Stimulated activated CD4-positive, alpha-beta T cell treated with anti-CD3 and anti-CD28 coated beads, Interleukin-15, amount 100 ng/mL, for 24 hours (primary cell): ENCODE results near the gene CSF3R.
A peak's percentile ranks its signal among the peaks of the same experiment; 100 is the strongest.
"Not testable (repeated sequence)": the region's sequence is repeated elsewhere in the genome, so short reads cannot be mapped to it uniquely, and the experiment has no call there.

Experiments used
- DNase-seq: peaks from one replicate; pipeline ENCODE4 v3.0.0-alpha.2; 2020

The CSF3R gene

DNA sequence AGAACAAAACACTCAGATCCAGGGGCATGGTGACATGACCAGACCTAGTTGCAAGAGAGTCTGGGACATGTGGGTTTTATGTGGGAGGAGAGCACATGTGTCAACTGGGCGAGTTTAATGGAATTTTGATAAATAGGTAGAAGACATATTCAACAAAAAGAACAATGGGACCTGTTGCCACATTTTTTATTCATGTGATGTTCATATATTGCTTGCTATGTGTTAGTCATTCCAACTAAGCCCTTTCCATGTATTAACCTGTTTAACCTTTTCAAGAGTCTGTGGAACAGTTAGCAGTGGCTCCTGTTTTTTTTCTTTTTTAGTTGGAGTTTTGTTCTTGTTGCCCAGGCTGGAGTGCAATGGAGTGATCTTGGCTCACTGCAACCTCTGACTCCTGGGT, 30.1 kb upstream of the CSF3R start:
- DNase-seq: no peak

DNA sequence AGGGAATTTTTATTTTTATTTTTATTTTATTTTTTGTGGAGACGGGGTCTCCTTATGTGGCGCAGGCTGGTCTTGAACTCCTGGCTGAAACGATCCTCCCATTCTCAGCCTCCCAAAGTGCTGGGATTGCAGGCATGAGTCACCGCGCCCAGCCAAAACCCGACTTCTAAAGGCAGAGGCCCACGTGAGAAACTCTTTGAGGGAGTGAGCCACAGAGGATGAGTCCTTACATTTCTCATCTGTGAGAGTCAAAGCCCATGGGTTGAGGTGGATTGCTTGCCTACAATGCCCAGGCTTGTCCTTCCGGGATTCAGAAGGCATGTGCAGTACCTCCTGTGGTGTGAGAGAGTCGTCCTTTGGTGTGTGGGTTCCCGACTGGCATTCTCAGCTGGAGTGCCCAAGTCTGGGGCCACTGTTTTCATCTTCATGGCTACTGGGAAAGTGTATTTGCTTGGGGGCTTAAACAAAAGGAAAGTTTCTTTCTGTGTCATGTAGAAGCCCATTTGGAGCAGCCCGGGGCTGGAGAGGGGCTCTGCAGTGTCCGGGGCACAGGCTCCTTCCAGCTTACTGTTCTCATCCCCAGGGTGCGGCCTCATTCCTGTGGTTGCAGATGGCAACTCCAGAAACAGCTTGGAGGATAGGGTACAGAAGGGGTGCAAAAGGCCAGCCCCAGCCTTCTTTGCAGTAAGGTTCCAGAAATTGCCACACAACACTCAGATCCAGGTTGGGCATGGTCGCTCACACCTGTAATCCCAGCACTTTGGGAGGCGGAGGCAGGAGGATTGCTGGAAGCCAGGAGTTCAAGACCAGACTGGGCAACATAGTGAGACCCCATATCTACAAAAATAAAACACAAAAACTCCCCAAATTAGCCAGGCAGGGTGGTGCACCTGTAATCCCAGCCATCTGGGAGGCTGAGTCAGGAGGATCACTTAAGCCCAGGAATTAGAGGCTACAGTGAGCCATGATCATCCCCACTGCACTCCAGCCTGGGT, 29.4 kb upstream of the CSF3R start:
- DNase-seq: no peak

GRCh38 chr1:36511220-36511619, 28.5 kb upstream of the CSF3R start:
- DNase-seq: not testable (repeated sequence)

- DNase-seq: no peak
Observed at GRCh38 chr1:36510418-36510817, 27.7 kb upstream of the CSF3R start.

- DNase-seq: no peak
Observed at GRCh38 chr1:36508257-36508656, 25.5 kb upstream of the CSF3R start.

DNA sequence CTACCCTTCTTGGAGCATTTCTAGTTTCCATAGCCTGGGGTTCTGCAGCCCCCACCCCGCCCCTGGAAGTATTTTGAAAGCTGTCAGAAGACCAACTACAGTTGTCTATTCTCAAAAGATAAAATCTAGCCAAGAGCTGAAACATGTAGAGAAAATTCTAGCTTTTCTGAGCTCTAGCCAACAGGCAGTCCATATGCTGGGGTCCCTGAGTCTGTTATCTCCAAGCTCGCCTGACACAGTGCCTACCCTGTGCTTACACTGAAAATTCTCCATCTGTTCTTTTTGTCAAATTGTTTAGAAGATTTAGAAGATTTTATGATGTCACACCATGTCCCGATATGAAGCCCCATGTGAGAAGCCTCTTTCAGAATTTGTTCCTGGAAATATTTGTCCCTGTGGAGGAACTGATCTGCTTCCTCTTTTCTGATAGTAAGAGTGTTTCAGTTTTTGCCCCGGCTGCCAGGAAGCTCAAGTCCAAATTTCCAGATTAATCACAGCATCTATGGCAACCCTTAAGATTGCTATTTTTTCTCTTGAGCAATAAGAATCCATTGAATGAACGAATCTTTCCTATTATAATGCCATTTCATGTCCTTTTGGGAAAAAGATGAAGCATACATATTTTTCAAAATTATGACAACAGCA, 23.7 kb upstream of the CSF3R start:
- DNase-seq: no peak

DNA sequence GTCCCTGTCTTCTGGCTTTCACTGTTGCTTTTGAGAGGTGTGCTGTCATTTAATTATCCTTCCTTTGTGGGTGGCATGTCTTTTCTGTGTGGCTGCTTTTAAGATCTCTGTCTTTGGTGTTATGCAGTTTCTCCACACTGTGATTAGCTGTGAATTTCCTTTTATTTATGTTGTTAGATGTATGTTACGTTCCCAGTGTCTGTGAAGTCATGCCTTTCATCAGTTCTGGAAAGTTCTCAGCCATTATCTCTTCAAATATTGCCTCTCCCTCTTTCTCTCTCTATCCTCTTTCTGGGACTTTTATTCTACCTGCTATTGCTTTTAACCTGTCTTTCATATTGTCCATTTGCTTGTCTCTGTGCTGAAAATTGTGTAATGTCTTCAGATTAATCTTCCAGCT, 21.0 kb upstream of the CSF3R start:
- no peak for DNase-seq

DNA sequence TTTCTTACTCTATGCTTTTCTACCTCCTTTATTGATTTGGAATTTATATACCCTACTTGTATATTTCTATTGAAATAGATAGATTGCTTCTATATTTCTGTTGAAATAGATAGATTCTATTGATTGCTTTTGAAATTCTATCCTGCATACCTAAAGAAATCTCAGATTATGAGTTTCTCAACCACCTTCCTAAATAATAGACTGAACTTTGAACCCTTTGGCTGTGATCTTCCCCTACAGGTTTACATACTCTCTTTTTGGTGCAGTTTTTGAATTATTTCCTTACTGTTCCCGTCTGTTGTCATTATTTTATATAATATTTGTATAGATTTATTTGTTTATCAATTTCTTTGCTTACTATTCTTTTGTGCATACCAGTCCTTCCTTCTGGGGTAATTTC, 20.4 kb upstream of the CSF3R start:
- DNase-seq: no peak

GRCh38 chr1:36502616-36503015, 19.9 kb upstream of the CSF3R start:
- no peak for DNase-seq

DNA sequence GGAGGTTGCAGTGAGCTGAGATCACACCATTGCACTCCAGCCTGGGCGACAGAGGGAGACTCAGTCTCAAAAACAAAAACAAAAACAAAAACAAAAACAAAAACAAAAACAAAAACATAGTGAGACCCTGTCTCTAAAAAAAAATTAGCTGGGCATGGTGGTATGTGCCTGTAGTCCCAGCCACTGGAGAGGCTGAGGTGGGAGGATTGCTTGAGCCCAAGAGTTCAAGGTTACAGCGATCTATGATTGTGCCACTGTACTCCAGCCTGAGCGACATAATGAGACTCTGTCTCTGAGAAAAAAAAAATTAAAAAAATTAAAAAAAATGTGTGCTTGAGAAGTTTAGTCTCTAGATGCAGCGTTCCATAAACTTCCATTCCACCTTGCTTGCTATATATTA, 19.2 kb upstream of the CSF3R start:
- DNase-seq: not testable (repeated sequence)

- no peak for DNase-seq
Observed at GRCh38 chr1:36497207-36497606, 14.5 kb upstream of the CSF3R start.

GRCh38 chr1:36494971-36495370, 12.3 kb upstream of the CSF3R start:
- no peak for DNase-seq

GRCh38 chr1:36493524-36493923, 10.8 kb upstream of the CSF3R start:
- no peak for DNase-seq

DNA sequence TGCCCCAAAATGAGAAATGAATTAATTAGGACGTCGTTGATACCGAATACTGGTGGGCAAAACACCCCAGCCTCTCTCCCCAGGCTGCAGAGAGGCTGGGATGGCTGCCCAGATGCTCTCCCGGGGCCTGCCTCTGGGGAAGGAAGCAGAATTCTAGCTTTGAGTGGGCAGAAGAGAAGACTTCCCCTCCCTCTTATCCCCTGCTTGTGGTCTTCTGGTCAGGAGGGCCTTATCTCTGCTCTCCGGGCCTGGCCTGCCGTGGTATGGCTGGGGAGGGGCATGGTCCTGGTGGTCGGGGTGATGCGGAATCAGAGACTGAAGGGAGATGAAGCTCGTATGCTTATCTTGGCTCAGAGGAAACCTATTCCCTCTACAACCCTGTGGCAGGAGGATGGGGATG, 9.8 kb upstream of the CSF3R start:
- DNase-seq: no peak

- not testable (repeated sequence) for DNase-seq
Observed at GRCh38 chr1:36489258-36490051, 6.7 kb upstream of the CSF3R start.

GRCh38 chr1:36487906-36488305, 5.2 kb upstream of the CSF3R start:
- no peak for DNase-seq

DNA sequence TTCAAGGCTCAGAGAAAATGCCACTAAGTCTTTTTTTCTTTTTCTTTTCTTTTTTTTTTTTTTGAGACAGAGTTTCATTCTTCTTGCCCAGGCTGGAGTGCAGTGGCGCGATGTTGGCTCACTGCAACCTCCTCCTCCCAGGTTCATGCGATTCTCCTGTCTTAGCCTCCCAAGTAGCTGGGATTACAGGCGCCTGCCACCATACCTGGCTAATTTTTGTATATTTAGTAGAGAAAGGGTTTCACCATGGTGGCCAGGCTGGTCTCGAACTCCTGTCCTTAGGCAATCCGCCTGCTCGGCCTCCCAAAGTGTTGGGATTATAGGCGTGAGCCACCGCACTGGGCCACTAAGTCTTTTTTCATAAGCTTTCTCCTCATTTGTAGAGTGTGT, 4.6 kb upstream of the CSF3R start:
- not testable (repeated sequence) for DNase-seq

GRCh38 chr1:36486439-36487335, 4.0 kb upstream of the CSF3R start:
- DNase-seq: no peak

- no peak for DNase-seq
Observed at GRCh38 chr1:36486093-36486438, 3.4 kb upstream of the CSF3R start.

DNA sequence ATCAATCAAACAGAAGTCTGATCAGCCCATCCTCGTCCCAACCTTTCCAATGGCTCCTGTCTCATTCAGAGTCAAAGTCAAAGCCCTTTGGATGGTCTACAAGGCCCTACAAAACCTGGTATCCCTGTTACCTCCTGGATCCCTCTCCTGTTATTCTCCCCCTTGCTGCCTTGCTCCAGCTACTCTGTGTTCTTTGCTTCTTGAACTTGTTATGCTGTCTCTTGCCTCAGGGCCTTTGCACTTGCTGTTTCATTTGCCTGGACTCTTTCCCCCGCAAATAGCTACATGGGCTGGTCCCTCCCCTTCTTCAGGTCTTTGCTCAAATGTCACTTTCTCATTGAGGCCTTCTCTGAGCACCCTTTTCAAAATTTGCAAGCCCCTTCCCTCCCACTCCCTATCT, 1.4 kb upstream of the CSF3R start:
- no peak for DNase-seq

DNA sequence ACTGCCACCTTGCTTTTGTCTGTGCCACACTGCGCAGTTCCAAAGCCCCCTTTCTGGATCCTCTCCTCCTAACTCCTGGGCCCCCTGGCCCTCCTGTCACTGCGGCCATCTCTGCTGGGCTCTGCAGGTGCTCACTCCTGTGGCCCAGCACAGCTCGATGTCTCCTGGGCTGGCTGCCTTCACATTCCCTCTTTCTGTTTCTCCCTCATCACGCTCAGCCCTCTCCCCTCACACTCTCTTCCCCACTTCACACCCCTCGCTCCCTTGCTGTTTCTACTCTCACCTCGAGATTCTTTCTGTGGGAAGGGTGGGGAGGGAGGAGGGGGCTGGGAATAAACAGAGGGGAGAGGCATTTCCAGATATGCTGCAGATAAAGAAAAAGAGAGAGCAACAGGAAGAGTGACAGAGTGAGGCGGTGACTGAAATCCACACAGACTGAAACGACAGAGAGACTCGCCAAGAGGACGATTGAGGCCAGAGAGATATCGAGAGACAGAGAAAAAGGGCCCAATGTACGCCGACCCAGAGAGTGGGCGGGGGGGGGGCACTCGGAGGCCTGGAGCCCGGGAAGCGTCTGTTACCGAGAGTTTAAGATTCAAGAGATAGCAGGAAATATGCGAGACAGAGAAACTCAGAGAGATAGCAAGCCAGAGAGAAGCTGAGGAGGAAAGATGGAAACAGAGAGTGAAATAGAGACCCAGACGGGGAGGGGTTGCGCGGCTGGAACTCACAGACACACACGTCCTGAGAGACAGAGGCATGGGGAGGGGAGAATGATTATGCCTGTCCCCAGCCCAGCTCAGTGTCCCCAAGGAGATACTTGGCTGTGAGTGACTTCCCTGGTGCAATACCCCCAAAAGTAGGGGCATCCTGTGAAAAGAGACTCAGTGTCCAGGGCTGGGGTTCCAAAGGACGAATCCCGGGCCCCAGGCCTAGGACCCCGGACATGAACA, 666 bp downstream of the CSF3R start:
- peak; percentile 24 for DNase-seq
